Pancreas (tissue), 10 donors: Measurements from ENCODE around the gene ZNF831. TPM values are rescaled to one million over a fixed set of nuclear protein-coding genes. Genes with fewer than 3 reads are reported as not detected.

ENCODE experiments used
- ATAC-seq, 4 donors: fragments of 200-7000 bp; cut with Tn5 transposase; one replicate each; pipeline versions ENCODE4 v1.8.0 to v1.9.1; 2020; ENCODE audit warnings: mild to moderate bottlenecking in 4 of 4, moderate library complexity in 4 of 4
- DNase-seq, 6 donors: peaks; one replicate each; pipeline ENCODE4 v3.0.0-alpha.2; 2020
- FAIRE-seq: peaks from 2 replicates; lab custom pipeline; 2012; peaks lifted over from hg19 to GRCh38; lab: Jason Lieb, UNC
- H3K27ac ChIP-seq, 4 donors: fragments of 200-600 bp; sonication (generic); 1 replicate in 3 of 4; 2 replicates in 1 of 4; pipeline versions ENCODE4 v1.5.0 to v1.8.0; 2020
- H3K27me3 ChIP-seq, 4 donors: fragments of 200-600 bp; one replicate each; pipeline ENCODE4 v1.8.0; 2021
- H3K36me3 ChIP-seq, 3 donors: fragments of 200-600 bp; sonication (generic) in 1 of 3; one replicate each; pipeline versions ENCODE4 v1.5.0 to v1.8.0; 2020 to 2021
- H3K4me1 ChIP-seq, 3 donors: fragments of 200-600 bp; one replicate each; pipeline ENCODE4 v1.8.0; 2021
- H3K4me3 ChIP-seq, 4 donors: fragments of 200-600 bp; sonication (generic) in 2 of 4; one replicate each; pipeline versions ENCODE4 v1.5.0 to v1.8.0; 2020 to 2021
- H3K9me3 ChIP-seq, 4 donors: fragments of 200-600 bp; one replicate each; pipeline ENCODE4 v1.8.0; 2021
- CTCF ChIP-seq, 4 donors: fragments of 200-600 bp; sonication (generic) in 3 of 4; IDR thresholded peaks; one replicate each; pipeline versions ENCODE4 v1.5.0 to v1.8.0; 2021; ENCODE audit warnings: antibody characterized with exemption in 4 of 4
- WGBS, 2 donors: extraction: QIAGEN DNeasy Blood & Tissue Kit; methylation state at CpG; one replicate each; pipeline ENCODE4 v1.1.7; 2013; 5-methylcytosine and 5-hydroxymethylcytosine counted together
- intact Hi-C, 3 donors: fragments of 100-400 bp; cut with DNase I; formaldehyde crosslinking; loops; one replicate each; pipeline versions ENCODE4 v1.11.1 to v1.14.2; 2022
- polyA plus RNA-seq, 2 donors: library from polyadenylated mRNA; stranded (reverse); fragments of 200-250 nt; gene quantifications; one replicate each; pipeline ENCODE4 v1.2.3, GENCODE V29; 2013
- total RNA-seq, 6 donors: library from RNA; stranded (reverse); fragmentation: NEBNext Ultra II Directional in 4 of 6; extraction: Animal tissue kit (Norgen Biotek cat#: 25700) in 4 of 6; gene quantifications; one replicate each; pipeline versions ENCODE4 v1.2.1 to v1.2.4, GENCODE V29; 2021 to 2023
- donor health status: healthy with polysubstance abuse.
- donor health status: DM: no; HTN: no; CAD: no; lungs with moderate emphysema.
- donor health status: DM: no; HTN: no; CAD: no.
- donor health status: control.
- donor health status: control.
- donor health status: Bipolar disorder and iron deficiency.
- donor health status: DM: yes; HTN: yes; CAD: no.
- donor health status: DM: no; HTN: no; CAD: no.
- donor health status: DM: no; HTN: no; CAD: no.
- donor health status: DM: yes; HTN: yes; CAD: no.

Gene ZNF831
- total and polyA plus RNA-seq, 8 donors = 0.04 to 0.23 (median 0.16) TPM

GRCh38 chr20:59144179-59144830 is 19.3 kb upstream of the ZNF831 start:
- Histone ChIP-seq H3K4me3 (no peak overlapping the region), H3K4me1 (no peaks in the 10 kb centered on the region), H3K27ac (no peak overlapping the region), H3K27me3 (no peaks in the 10 kb centered on the region), H3K36me3 (no peaks in the 10 kb centered on the region), H3K9me3 (no peaks in the 10 kb centered on the region)
- DNase-seq (no peak), FAIRE-seq (no peak), ATAC-seq (no peak)
- intact Hi-C loops = no loop called here
- WGBS, 2 donors = 85 to 92% methylated on average over 9 of the region's 9 CpGs
- no peak for TF ChIP-seq CTCF (IDR thresholded peaks at IDR 0.05)

- 63 to 65% methylated on average over 4 of the region's 4 CpGs for WGBS, 2 donors
- Histone ChIP-seq H3K27ac (no peak overlapping the region), H3K9me3 (no peaks in the 10 kb centered on the region), H3K36me3 (no peaks in the 10 kb centered on the region), H3K27me3 (no peaks in the 10 kb centered on the region), H3K4me1 (no peaks in the 10 kb centered on the region), H3K4me3 (no peak overlapping the region)
- intact Hi-C loops = no loop called here
- no peak for DNase-seq
- no peak for FAIRE-seq
- ATAC-seq = no peak
- TF ChIP-seq CTCF (IDR thresholded peaks at IDR 0.05) = no peak
These were observed 18.8 kb upstream of the ZNF831 start for GRCh38 chr20:59144831-59145196.

GRCh38 chr20:59145247-59145923 is 18.2 kb upstream of the ZNF831 start:
- Histone ChIP-seq H3K36me3 (no peaks in the 10 kb centered on the region), H3K27me3 (no peaks in the 10 kb centered on the region), H3K4me1 (no peaks in the 10 kb centered on the region), H3K4me3 (no peak overlapping the region), H3K27ac (no peak overlapping the region), H3K9me3 (no peaks in the 10 kb centered on the region)
- no peak for FAIRE-seq
- intact Hi-C loops = no loop called here
- no peak for DNase-seq
- 56 to 58% methylated on average over 5 of the region's 5 CpGs for WGBS, 2 donors
- ATAC-seq = no peak
- TF ChIP-seq CTCF (IDR thresholded peaks at IDR 0.05) = no peak

- no peak for ATAC-seq
- H3K27me3 ChIP-seq = no peaks in the 10 kb centered on the region
These were observed 17.5 kb upstream of the ZNF831 start for GRCh38 chr20:59145924-59146779.

More at GRCh38 chr20:59145924-59146779, 17.5 kb upstream of the ZNF831 start:
- WGBS, 2 donors = 58 to 68% methylated on average over 23 of the region's 23 CpGs
- no peak for TF ChIP-seq CTCF (IDR thresholded peaks at IDR 0.05)
- H3K27ac ChIP-seq = no peak overlapping the region
- no peak overlapping the region for H3K4me3 ChIP-seq
- H3K4me1 ChIP-seq = no peaks in the 10 kb centered on the region
- FAIRE-seq (no peak), DNase-seq (no peak)
- intact Hi-C loops = no loop called here
- no peaks in the 10 kb centered on the region for H3K36me3 ChIP-seq
- H3K9me3 ChIP-seq = no peaks in the 10 kb centered on the region
